Endothelial cell of umbilical vein (primary cell): ENCODE measurements around the gene ZNF423. TPM values are rescaled to one million over a fixed set of nuclear protein-coding genes. Genes with fewer than 3 reads are reported as not detected.

Source experiments
- BruUV-seq: library from RNA; stranded (reverse); fragments of 400-500 nt; replicated peaks from 2 replicates; lab custom pipeline; 2021; lab: Mats Ljungman, UMichigan
- CTCF ChIA-PET: fragments of 300-600, 350-600 bp; sonication (Branson Sonifier 250); formaldehyde crosslinking; loops from one replicate; lab custom pipeline; 2021; ENCODE audit warnings: antibody characterized with exemption, inconsistent platforms; lab: Charles Lee
- POLR2A ChIA-PET: fragments of 300-600, 350-600 bp; sonication (Branson Sonifier 250); formaldehyde crosslinking; loops from one replicate; lab custom pipeline; 2021; ENCODE audit warnings: antibody characterized with exemption, inconsistent platforms; lab: Charles Lee
- DNase-seq: peaks from one replicate; pipeline ENCODE4 v3.0.0-alpha.2; 2011; ENCODE audit warnings: low read depth, low spot score
- FAIRE-seq: peaks from 2 replicates; lab custom pipeline; 2011; peaks lifted over from hg19 to GRCh38; lab: Jason Lieb, UNC
- H2AFZ ChIP-seq: 2 replicates; pipeline ENCODE4 v1.6.0; 2012; ENCODE audit warnings: low read depth, low read length, control low read depth, inconsistent platforms
- H3K27ac ChIP-seq: 2 replicates; pipeline ENCODE4 v1.5.1; 2011; ENCODE audit warnings: low read depth, mild to moderate bottlenecking, control low read depth, low read length, moderate library complexity; ENCODE audit not compliant: insufficient read depth
- H3K27me3 ChIP-seq, 2 experiments: 2 replicates each; pipeline versions ENCODE4 v1.6.0 to v1.6.1; 2011; ENCODE audit warnings: low read length in 2 of 2, mixed read lengths in 1 of 2; ENCODE audit not compliant: control insufficient read depth in 2 of 2, insufficient read depth in 2 of 2
- H3K36me3 ChIP-seq, 2 experiments: 2 replicates in 1 of 2; 3 replicates in 1 of 2; pipeline ENCODE4 v1.5.1; 2011; ENCODE audit warnings: low read length in 2 of 2, mild to moderate bottlenecking in 1 of 2, moderate library complexity in 1 of 2; ENCODE audit not compliant: control insufficient read depth in 2 of 2, insufficient read depth in 2 of 2; ENCODE audit errors: extremely low read depth in 1 of 2
- H3K4me1 ChIP-seq: 3 replicates; pipeline ENCODE4 v1.5.1; 2011; ENCODE audit warnings: mild to moderate bottlenecking, low read length; ENCODE audit not compliant: control insufficient read depth, insufficient read depth; ENCODE audit errors: extremely low read depth
- H3K4me2 ChIP-seq: 2 replicates; pipeline ENCODE4 v1.6.1; 2011; ENCODE audit warnings: low read length, control low read depth, mixed read lengths; ENCODE audit not compliant: insufficient read depth
- H3K4me3 ChIP-seq, 3 experiments: fragments of 200-600 bp in 1 of 3; sonication (generic), shearing (Covaris generic) in 1 of 3; replicated peaks in 1 of 3; 2 replicates each; pipeline ENCODE4 v1.5.1; 2011 to 2016; ENCODE audit warnings: control low read depth in 3 of 3, low read length in 3 of 3, mild to moderate bottlenecking in 2 of 3, inconsistent platforms in 1 of 3, low read depth in 1 of 3, moderate library complexity in 1 of 3; ENCODE audit not compliant: insufficient read depth in 1 of 3
- H3K79me2 ChIP-seq: 2 replicates; pipeline ENCODE4 v1.6.0; 2012; ENCODE audit warnings: low read length, inconsistent platforms; ENCODE audit not compliant: control insufficient read depth, insufficient read depth
- H3K9ac ChIP-seq: replicated peaks from 2 replicates; pipeline ENCODE3; 2011; ENCODE audit warnings: low read length, control low read depth; ENCODE audit not compliant: insufficient read depth; ENCODE audit errors: extremely low read depth
- H3K9me1 ChIP-seq: replicated peaks from 3 replicates; pipeline ENCODE4 v1.6.0; 2011; ENCODE audit warnings: mild to moderate bottlenecking, low read length; ENCODE audit not compliant: control insufficient read depth, insufficient read depth; ENCODE audit errors: extremely low read depth
- H3K9me3 ChIP-seq: replicated peaks from 2 replicates; pipeline ENCODE4 v1.5.1; 2012; ENCODE audit warnings: low read length, inconsistent platforms; ENCODE audit not compliant: control insufficient read depth, insufficient read depth
- H4K20me1 ChIP-seq: replicated peaks from 2 replicates; pipeline ENCODE3; 2011; ENCODE audit warnings: mild to moderate bottlenecking, low read length; ENCODE audit not compliant: control insufficient read depth, insufficient read depth; ENCODE audit errors: extremely low read depth
- EZH2 ChIP-seq: IDR thresholded peaks from 2 replicates; pipeline ENCODE4 v1.6.1; 2012; ENCODE audit warnings: borderline replicate concordance, low read depth, mild to moderate bottlenecking, moderate library complexity, low read length, inconsistent platforms; ENCODE audit not compliant: severe bottlenecking
- FOS ChIP-seq: IDR thresholded peaks from 2 replicates; pipeline ENCODE4 v1.6.1; 2011; ENCODE audit warnings: mild to moderate bottlenecking, low read length, moderate library complexity, borderline replicate concordance; ENCODE audit not compliant: insufficient read depth
- GATA2 ChIP-seq: IDR thresholded peaks from 2 replicates; pipeline ENCODE4 v1.7.0; 2011; ENCODE audit warnings: low read depth, mild to moderate bottlenecking, moderate library complexity, mixed read lengths, low read length; ENCODE audit not compliant: insufficient read length, insufficient read depth
- JUN ChIP-seq: IDR thresholded peaks from 2 replicates; pipeline ENCODE4 v1.6.1; 2011; ENCODE audit warnings: borderline replicate concordance, low read depth; ENCODE audit not compliant: insufficient read length, insufficient read depth
- MYC ChIP-seq: IDR thresholded peaks from one replicate; pipeline ENCODE4 v1.6.1; 2011; ENCODE audit warnings: mild to moderate bottlenecking, low read depth, low read length
- POLR2A ChIP-seq: IDR thresholded peaks from 2 replicates; pipeline ENCODE4 v1.6.1; 2012; ENCODE audit warnings: low read depth, mild to moderate bottlenecking, control low read depth, low read length
- POLR2AphosphoS5 ChIP-seq: IDR thresholded peaks from 2 replicates; pipeline ENCODE4 v1.6.1; 2012; ENCODE audit warnings: low read depth, mild to moderate bottlenecking, control low read depth, low read length, moderate library complexity; ENCODE audit not compliant: insufficient read depth
- dilution Hi-C: fragments of 300-500 bp; cut with MboI; formaldehyde crosslinking; loops from one replicate; pipeline ENCODE4 v1.15.0; 2019; ENCODE audit warnings: low sequenced_read_pairs; ENCODE audit not compliant: extremely low pct_ligation_motif_present
- intact Hi-C: fragments of 100-400 bp; cut with micrococcal nuclease; formaldehyde crosslinking; loops from one replicate; pipeline ENCODE4 v1.10.0; 2022
- polyA plus RNA-seq, 4 experiments: library from polyadenylated mRNA; depleted of rRNA in 3 of 4; stranded (reverse) in 3 of 4; unstranded in 1 of 4; fragments of >200 nt; gene quantifications; 2 replicates each; pipeline versions ENCODE4 v1.2.1 to v1.2.3, GENCODE V29; 2011 to 2012; ENCODE audit warnings: missing spikeins in 1 of 4
- total RNA-seq: library from RNA; stranded (reverse); gene quantifications from 2 replicates; pipeline ENCODE4 v1.2.3, GENCODE V29; 2021
- TF ChIP-seq, protein P1 (sequence below), 2 donors: IDR thresholded peaks; 1 replicate in 1 of 2; 2 replicates in 1 of 2; pipeline ENCODE4 v1.5.1; 2011; ENCODE audit warnings: low read length in 2 of 2, mild to moderate bottlenecking in 2 of 2, moderate library complexity in 2 of 2, control low read depth in 1 of 2, inconsistent platforms in 1 of 2, low read depth in 1 of 2; ENCODE audit not compliant: insufficient read depth in 1 of 2; ENCODE audit errors: extremely low read depth in 1 of 2
- TF ChIP-seq, protein P2 (sequence below): IDR thresholded peaks from 2 replicates; pipeline ENCODE4 v1.6.1; 2011; ENCODE audit not compliant: insufficient read depth, insufficient read length

Gene ZNF423
- total and polyA plus RNA-seq, 2 donors (not counting 3 experiments of a cell fraction or from before 2014, with no cell fraction given) = 2.2 to 8.1 TPM

DNA sequence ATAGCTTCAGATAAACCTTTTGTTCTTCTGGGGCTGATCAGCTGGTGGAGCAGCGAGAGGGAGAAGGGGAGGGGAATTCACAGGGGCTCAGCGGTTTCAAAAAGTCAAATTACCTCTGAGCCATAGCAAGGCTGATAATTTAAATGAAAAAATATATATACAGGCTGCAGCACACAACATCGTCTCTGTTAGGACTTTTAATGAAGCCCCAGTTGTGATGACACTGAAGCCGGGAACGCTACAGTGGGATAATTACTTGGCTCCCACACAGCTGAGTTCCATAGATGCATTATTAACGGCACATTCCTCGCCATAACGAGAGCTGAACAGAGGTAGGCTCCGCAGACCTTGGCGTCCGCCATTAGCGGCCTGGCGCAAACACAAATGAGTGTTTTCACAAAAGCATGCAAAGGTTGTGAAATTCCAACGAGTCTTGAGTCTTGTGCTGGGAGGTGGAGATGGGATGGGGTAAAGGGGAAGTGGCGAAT is 266.3 kb downstream of the ZNF423 start:
- H3K27me3 ChIP-seq = no peaks in the 10 kb centered on the region
- H3K4me1 ChIP-seq = no peaks in the 10 kb centered on the region
- DNase-seq = no peak
- H2AFZ ChIP-seq = no peak overlapping the region
- dilution Hi-C loops = no loop called here
- H3K9me1 ChIP-seq = no peaks in the 10 kb centered on the region
- H4K20me1 ChIP-seq = no peaks in the 10 kb centered on the region
- intact Hi-C loops = no loop called here
- no peaks in the 10 kb centered on the region for H3K79me2 ChIP-seq
- POLR2A ChIA-PET = no interaction called here
- H3K4me3 ChIP-seq = no peak overlapping the region
- CTCF ChIA-PET = interaction anchor here (0.9 to 1.4 kb wide), 2 partner anchors 16 to 267 kb away, joined by 3 read pairs; no protein-coding TSS in a partner anchor
- no peaks in the 10 kb centered on the region for H3K9me3 ChIP-seq
- FAIRE-seq = no peak
- H3K9ac ChIP-seq = no peak overlapping the region
- H3K36me3 ChIP-seq = no peaks in the 10 kb centered on the region
- no peak overlapping the region for H3K27ac ChIP-seq
- no TSS peak for BruUV-seq
- no peak overlapping the region for H3K4me2 ChIP-seq
- TF ChIP-seq POLR2AphosphoS5 = no peak
- TF ChIP-seq EZH2 = no peak
- no peak for TF ChIP-seq MYC
- TF ChIP-seq FOS = no peak
- TF ChIP-seq GATA2 = no peak
- TF ChIP-seq POLR2A = no peak

DNA sequence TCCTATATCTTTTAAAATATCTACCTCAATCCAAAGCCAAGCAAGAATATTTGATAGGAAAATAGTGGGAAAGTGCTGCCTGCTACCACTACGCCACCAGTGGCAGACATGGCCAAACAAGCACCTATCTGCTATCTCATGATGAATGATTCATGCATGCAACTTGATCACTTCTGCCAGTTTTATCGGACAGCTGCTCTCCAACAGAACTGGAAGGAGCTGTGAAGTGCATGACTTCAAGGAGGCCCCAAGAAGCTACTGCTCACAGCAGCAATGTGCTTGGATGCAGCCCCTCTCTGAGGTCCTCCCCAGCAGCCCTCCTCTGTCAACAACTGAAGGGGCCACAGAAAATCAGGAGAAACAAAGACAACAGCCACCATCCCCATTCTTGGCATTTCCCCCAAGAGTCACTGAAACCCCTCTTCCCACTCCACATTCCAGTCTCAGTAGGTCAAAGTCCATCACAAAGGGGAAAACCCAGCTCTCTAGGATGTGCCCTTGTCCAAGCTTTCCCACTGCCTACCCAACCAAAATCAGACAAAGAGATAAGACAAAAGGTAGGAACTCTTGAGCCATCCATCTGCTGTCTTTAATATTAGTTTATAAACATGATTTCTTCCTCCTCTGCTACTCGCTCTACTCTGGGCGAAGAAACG is 267.1 kb downstream of the ZNF423 start:
- no peaks in the 10 kb centered on the region for H3K4me1 ChIP-seq
- H3K9me3 ChIP-seq = no peaks in the 10 kb centered on the region
- dilution Hi-C loops (no loop called here), intact Hi-C loops (no loop called here)
- TF ChIP-seq FOS = no peak
- TF ChIP-seq, protein P1, sequence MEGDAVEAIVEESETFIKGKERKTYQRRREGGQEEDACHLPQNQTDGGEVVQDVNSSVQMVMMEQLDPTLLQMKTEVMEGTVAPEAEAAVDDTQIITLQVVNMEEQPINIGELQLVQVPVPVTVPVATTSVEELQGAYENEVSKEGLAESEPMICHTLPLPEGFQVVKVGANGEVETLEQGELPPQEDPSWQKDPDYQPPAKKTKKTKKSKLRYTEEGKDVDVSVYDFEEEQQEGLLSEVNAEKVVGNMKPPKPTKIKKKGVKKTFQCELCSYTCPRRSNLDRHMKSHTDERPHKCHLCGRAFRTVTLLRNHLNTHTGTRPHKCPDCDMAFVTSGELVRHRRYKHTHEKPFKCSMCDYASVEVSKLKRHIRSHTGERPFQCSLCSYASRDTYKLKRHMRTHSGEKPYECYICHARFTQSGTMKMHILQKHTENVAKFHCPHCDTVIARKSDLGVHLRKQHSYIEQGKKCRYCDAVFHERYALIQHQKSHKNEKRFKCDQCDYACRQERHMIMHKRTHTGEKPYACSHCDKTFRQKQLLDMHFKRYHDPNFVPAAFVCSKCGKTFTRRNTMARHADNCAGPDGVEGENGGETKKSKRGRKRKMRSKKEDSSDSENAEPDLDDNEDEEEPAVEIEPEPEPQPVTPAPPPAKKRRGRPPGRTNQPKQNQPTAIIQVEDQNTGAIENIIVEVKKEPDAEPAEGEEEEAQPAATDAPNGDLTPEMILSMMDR (IDR thresholded peaks at IDR 0.05; ENCODE audit: extremely low read depth in 1 of 2, insufficient read depth in 1 of 2, low read depth in 1 of 2, low read length in 2 of 2) = no peak
- no peak for TF ChIP-seq EZH2
- TF ChIP-seq MYC = no peak
- TF ChIP-seq GATA2 = no peak
- TF ChIP-seq, protein P2, sequence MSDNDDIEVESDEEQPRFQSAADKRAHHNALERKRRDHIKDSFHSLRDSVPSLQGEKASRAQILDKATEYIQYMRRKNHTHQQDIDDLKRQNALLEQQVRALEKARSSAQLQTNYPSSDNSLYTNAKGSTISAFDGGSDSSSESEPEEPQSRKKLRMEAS = no peak
- no peak for TF ChIP-seq POLR2AphosphoS5
- TF ChIP-seq JUN = no peak
- no peak for TF ChIP-seq POLR2A
- no peaks in the 10 kb centered on the region for H3K27me3 ChIP-seq
- H2AFZ ChIP-seq = no peak overlapping the region
- CTCF ChIA-PET = interaction anchor here (0.9 to 1.4 kb wide), 4 partner anchors 9 to 436 kb away, joined by 3 read pairs; partner anchors contain the start of gene CNEP1R1
- DNase-seq (no peak), FAIRE-seq (no peak)
- BruUV-seq = no TSS peak
- H3K27ac ChIP-seq = no peak overlapping the region
- no peaks in the 10 kb centered on the region for H3K79me2 ChIP-seq
- H3K4me3 ChIP-seq = no peak overlapping the region
- no peak overlapping the region for H3K4me2 ChIP-seq
- H4K20me1 ChIP-seq = no peaks in the 10 kb centered on the region
- H3K36me3 ChIP-seq = no peaks in the 10 kb centered on the region
- POLR2A ChIA-PET = no interaction called here
- H3K9me1 ChIP-seq = no peaks in the 10 kb centered on the region
- H3K9ac ChIP-seq = no peak overlapping the region
